SK-N-SH (cell line): Measurements from ENCODE around the gene C3orf20.

Source experiments
- CHD2 ChIP-seq: fragments of 150-350 bp; IDR thresholded peaks from 2 replicates; pipeline ENCODE4 v1.6.1; 2018; ENCODE audit warnings: low read length; ENCODE audit not compliant: partially characterized antibody
- EP300 ChIP-seq, 2 experiments: IDR thresholded peaks; 2 replicates each; pipeline versions ENCODE4 v1.4.0 to v1.6.1; 2012; ENCODE audit warnings: borderline replicate concordance in 1 of 2, low read depth in 1 of 2, low read length in 1 of 2
- FOSL2 ChIP-seq: IDR thresholded peaks from 2 replicates; pipeline ENCODE4 v1.4.0; 2012; ENCODE audit warnings: low read depth, mild to moderate bottlenecking, moderate library complexity, borderline replicate concordance
- GABPA ChIP-seq: IDR thresholded peaks from 2 replicates; pipeline ENCODE4 v1.4.0; 2012; ENCODE audit warnings: low read depth, mild to moderate bottlenecking
- JUND ChIP-seq: IDR thresholded peaks from 2 replicates; pipeline ENCODE4 v1.4.0; 2012
- POLR2AphosphoS5 ChIP-seq: IDR thresholded peaks from 2 replicates; pipeline ENCODE4 v1.6.1; 2012; ENCODE audit warnings: low read depth, low read length
- RXRA ChIP-seq: IDR thresholded peaks from 2 replicates; pipeline ENCODE4 v1.4.0; 2012; ENCODE audit warnings: low read depth, mild to moderate bottlenecking, borderline replicate concordance
- SIN3A ChIP-seq: IDR thresholded peaks from 2 replicates; pipeline ENCODE4 v1.6.1; 2012; ENCODE audit warnings: low read depth, mild to moderate bottlenecking, low read length, moderate library complexity, borderline replicate concordance
- TAF1 ChIP-seq: IDR thresholded peaks from 2 replicates; pipeline ENCODE4 v1.6.1; 2012; ENCODE audit warnings: low read depth, mild to moderate bottlenecking, low read length, moderate library complexity, borderline replicate concordance
- YY1 ChIP-seq: IDR thresholded peaks from 2 replicates; pipeline ENCODE4 v1.4.0; 2012; ENCODE audit warnings: low read depth, mild to moderate bottlenecking
- TF ChIP-seq, protein P1 (sequence below): fragments of 200-600 bp; sonication (generic); IDR thresholded peaks from 2 replicates; pipeline ENCODE4 v1.6.1; 2017; ENCODE audit warnings: antibody characterized with exemption, mild to moderate bottlenecking, moderate library complexity
- TF ChIP-seq, protein P2 (sequence below): IDR thresholded peaks from 2 replicates; pipeline ENCODE4 v1.4.0; 2012; ENCODE audit warnings: low read depth, borderline replicate concordance

DNA sequence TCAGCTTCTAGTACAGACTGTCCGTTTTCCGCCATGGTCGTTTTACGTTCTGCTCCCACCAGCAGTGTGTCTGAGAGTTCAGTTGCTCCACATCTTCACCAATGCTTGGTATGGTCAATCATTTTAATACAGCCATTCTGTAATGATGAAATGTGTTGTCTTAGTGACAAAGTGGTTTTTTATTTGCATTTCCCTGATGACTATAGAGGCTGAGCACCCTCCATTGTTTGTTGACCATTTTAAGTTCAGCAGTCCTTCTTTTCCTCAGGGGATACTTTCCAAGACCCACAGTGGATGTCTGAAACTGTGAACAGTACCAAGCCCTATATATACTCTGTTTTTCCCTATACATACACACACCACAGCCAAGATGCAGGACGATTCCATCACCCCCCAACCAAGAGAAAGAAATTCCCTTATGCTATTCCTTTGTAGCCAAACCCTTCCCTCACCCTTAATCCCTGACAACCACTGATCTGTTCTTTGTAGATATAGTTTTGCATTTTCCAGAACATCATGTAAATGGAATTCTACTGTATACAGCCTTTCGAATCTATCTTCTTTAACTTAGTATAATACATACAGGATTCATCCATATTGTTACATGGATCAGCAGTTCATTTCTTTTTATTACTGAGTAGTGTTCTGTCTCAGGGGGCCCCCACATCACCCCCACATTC lies 55.9 kb downstream of the C3orf20 start:
- TF ChIP-seq, protein P1, sequence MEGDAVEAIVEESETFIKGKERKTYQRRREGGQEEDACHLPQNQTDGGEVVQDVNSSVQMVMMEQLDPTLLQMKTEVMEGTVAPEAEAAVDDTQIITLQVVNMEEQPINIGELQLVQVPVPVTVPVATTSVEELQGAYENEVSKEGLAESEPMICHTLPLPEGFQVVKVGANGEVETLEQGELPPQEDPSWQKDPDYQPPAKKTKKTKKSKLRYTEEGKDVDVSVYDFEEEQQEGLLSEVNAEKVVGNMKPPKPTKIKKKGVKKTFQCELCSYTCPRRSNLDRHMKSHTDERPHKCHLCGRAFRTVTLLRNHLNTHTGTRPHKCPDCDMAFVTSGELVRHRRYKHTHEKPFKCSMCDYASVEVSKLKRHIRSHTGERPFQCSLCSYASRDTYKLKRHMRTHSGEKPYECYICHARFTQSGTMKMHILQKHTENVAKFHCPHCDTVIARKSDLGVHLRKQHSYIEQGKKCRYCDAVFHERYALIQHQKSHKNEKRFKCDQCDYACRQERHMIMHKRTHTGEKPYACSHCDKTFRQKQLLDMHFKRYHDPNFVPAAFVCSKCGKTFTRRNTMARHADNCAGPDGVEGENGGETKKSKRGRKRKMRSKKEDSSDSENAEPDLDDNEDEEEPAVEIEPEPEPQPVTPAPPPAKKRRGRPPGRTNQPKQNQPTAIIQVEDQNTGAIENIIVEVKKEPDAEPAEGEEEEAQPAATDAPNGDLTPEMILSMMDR: no peak
- TF ChIP-seq SIN3A (no peak), RXRA (no peak), GABPA (no peak), EP300 (IDR thresholded peaks at IDR 0.05; ENCODE audit: borderline replicate concordance in 1 of 2, low read depth in 1 of 2, low read length in 1 of 2) (no peak), POLR2AphosphoS5 (no peak), YY1 (no peak), FOSL2 (no peak), TAF1 (no peak), CHD2 (no peak), JUND (no peak)
- TF ChIP-seq, protein P2, sequence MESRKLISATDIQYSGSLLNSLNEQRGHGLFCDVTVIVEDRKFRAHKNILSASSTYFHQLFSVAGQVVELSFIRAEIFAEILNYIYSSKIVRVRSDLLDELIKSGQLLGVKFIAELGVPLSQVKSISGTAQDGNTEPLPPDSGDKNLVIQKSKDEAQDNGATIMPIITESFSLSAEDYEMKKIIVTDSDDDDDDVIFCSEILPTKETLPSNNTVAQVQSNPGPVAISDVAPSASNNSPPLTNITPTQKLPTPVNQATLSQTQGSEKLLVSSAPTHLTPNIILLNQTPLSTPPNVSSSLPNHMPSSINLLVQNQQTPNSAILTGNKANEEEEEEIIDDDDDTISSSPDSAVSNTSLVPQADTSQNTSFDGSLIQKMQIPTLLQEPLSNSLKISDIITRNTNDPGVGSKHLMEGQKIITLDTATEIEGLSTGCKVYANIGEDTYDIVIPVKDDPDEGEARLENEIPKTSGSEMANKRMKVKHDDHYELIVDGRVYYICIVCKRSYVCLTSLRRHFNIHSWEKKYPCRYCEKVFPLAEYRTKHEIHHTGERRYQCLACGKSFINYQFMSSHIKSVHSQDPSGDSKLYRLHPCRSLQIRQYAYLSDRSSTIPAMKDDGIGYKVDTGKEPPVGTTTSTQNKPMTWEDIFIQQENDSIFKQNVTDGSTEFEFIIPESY: no peak
